Glutamatergic neuron (in vitro differentiated cells): ENCODE data around the gene PROX2. TPM values are rescaled to one million over a fixed set of nuclear protein-coding genes. Genes with fewer than 3 reads are reported as not detected.

ENCODE experiments used
- DNase-seq: peaks from one replicate; pipeline ENCODE4 v3.0.0; 2022
- H3K27ac Mint-ChIP-seq: one replicate; pipeline ENCODE4 v1.8.0; 2020; ENCODE audit warnings: mild to moderate bottlenecking, mixed read lengths, inconsistent platforms; ENCODE audit not compliant: unreplicated experiment
- H3K27me3 Mint-ChIP-seq: one replicate; pipeline ENCODE4 v1.8.0; 2020; ENCODE audit warnings: mild to moderate bottlenecking, moderate library complexity, mixed read lengths, inconsistent platforms; ENCODE audit not compliant: unreplicated experiment
- H3K36me3 Mint-ChIP-seq: one replicate; pipeline ENCODE4 v1.8.0; 2020; ENCODE audit warnings: mild to moderate bottlenecking, mixed read lengths, inconsistent platforms; ENCODE audit not compliant: unreplicated experiment
- H3K4me1 Mint-ChIP-seq: one replicate; pipeline ENCODE4 v1.8.0; 2020; ENCODE audit warnings: mild to moderate bottlenecking, low read depth, mixed read lengths, inconsistent platforms; ENCODE audit not compliant: unreplicated experiment
- H3K4me3 Mint-ChIP-seq: one replicate; pipeline ENCODE4 v1.8.0; 2020; ENCODE audit warnings: mild to moderate bottlenecking, mixed read lengths, inconsistent platforms; ENCODE audit not compliant: unreplicated experiment
- H3K9me3 Mint-ChIP-seq: one replicate; pipeline ENCODE4 v1.8.0; 2020; ENCODE audit warnings: mild to moderate bottlenecking, moderate library complexity, mixed read lengths, inconsistent platforms; ENCODE audit not compliant: unreplicated experiment
- total RNA-seq: library from RNA; stranded (reverse); fragmentation: NEBNext Ultra II Directional; extraction: Animal tissue kit (Norgen Biotek cat#: 25700); gene quantifications from one replicate; pipeline ENCODE4 v1.2.1, GENCODE V29; 2021; ENCODE audit not compliant: unreplicated experiment
- TF ChIP-seq, protein P1 (sequence below): fragments of 200-600 bp; sonication (generic); IDR thresholded peaks from one replicate; pipeline ENCODE4 v1.5.0; 2021; ENCODE audit not compliant: partially characterized antibody, unreplicated experiment

The PROX2 gene
- total RNA-seq, 1 donor from 2014 or later, result not detected

DNA sequence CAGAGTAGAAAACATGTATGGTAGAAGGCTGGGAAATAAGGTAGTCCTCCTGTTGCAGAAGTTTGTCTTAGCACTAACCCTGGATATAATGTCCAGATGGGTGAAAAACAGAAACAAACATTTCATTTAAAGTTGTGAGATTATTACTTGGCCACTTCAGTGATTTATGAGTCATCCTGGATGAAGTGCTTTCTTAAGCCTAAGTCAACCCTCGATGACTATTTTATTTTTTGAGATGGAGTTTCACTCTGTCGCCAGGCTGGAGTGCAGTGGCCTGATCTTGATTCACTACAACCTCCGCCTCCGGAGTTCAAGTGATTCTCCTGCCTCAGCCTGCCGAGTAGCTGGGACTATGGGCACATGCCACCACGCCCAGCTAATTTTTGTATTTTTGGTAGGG is 15.9 kb upstream of the PROX2 start:
- H3K4me1 Mint-ChIP-seq, result no peaks in the 10 kb centered on the region
- DNase-seq, result no peak
- no peaks in the 10 kb centered on the region for H3K9me3 Mint-ChIP-seq
- no peaks in the 10 kb centered on the region for H3K36me3 Mint-ChIP-seq
- peaks cover 1% of the 10 kb centered on the region for H3K27me3 Mint-ChIP-seq
- H3K27ac Mint-ChIP-seq, result no peak overlapping the region
- TF ChIP-seq, protein P1, sequence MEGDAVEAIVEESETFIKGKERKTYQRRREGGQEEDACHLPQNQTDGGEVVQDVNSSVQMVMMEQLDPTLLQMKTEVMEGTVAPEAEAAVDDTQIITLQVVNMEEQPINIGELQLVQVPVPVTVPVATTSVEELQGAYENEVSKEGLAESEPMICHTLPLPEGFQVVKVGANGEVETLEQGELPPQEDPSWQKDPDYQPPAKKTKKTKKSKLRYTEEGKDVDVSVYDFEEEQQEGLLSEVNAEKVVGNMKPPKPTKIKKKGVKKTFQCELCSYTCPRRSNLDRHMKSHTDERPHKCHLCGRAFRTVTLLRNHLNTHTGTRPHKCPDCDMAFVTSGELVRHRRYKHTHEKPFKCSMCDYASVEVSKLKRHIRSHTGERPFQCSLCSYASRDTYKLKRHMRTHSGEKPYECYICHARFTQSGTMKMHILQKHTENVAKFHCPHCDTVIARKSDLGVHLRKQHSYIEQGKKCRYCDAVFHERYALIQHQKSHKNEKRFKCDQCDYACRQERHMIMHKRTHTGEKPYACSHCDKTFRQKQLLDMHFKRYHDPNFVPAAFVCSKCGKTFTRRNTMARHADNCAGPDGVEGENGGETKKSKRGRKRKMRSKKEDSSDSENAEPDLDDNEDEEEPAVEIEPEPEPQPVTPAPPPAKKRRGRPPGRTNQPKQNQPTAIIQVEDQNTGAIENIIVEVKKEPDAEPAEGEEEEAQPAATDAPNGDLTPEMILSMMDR, result no peak
- H3K4me3 Mint-ChIP-seq, result no peak overlapping the region

DNA sequence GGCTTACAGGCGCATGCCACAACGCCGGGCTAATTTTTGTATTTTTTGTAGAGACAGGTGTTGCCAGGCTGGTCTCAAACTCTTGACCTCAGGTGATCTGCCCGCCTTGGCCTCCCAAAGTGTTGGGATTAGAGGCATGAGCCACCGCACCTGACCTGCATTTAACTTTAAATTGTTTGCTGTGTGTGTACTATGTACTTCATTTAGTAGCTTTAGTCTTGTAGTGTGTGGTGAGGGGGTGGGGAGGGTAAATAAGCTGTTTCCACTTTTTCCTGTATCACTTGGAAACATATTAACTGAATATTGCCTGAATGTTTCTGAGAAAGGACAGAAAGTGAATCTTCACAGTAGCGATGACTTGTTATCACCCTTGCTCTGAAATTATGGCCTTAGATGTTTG is 14.3 kb upstream of the PROX2 start:
- no peak overlapping the region for H3K4me3 Mint-ChIP-seq
- peaks cover 1% of the 10 kb centered on the region for H3K27me3 Mint-ChIP-seq
- H3K36me3 Mint-ChIP-seq, result no peaks in the 10 kb centered on the region
- no peaks in the 10 kb centered on the region for H3K9me3 Mint-ChIP-seq
- DNase-seq, result no peak
- peaks cover 6% of the 10 kb centered on the region for H3K4me1 Mint-ChIP-seq
- no peak overlapping the region for H3K27ac Mint-ChIP-seq
- TF ChIP-seq, protein P1, result no peak

DNA sequence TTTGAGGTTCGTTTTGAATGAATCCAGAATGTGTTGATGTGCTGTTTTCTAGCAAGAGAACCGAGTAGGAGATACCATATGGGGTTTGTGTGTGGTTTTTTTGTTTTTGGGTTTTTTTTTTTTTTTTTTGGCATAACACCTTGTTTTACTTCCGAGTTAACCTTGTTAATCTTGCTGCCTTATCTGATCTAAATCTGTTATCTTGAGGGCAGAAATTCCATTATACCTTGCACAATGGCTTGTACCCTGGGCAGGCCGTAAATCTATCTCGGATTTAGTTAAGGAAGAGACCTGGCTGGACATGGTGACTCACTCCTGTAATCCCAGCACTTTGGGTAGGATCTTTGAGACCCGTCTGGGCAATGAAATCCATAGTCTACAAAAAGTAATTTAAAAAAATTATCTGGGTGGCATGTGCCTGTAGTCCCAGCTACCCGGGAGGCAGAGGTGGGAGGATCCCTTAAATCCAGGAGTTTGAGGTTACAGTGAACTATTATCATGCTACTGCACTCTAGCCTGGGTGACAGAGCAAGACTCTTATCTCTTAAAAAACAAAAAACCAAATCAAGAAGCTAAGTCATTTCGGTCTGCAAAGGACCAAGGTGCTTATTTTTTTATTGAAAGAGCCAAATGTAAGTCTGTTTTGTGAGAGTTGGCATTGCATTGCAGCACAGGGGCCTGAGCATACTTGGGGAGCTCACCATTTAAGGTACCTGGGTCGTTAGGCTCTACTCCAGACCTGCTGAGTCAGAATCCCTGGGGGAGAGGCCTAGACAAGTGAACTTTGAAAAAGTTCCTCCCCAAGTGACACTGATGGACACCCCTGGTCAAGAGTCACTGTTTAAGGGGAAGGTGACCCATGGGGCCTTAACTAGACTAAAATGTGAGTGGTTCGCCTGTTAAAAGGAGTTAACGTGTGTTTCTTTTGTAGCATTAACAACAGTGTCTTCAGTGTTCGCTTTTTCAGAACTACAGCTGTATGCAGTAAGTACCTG is 12.5 kb upstream of the PROX2 start:
- Mint-ChIP-seq H3K9me3 (no peaks in the 10 kb centered on the region), H3K4me1 (peaks cover 15% of the 10 kb centered on the region), H3K4me3 (no peak overlapping the region), H3K36me3 (no peaks in the 10 kb centered on the region), H3K27ac (no peak overlapping the region), H3K27me3 (peaks cover 1% of the 10 kb centered on the region)
- DNase-seq, result no peak
- TF ChIP-seq, protein P1, result no peak

DNA sequence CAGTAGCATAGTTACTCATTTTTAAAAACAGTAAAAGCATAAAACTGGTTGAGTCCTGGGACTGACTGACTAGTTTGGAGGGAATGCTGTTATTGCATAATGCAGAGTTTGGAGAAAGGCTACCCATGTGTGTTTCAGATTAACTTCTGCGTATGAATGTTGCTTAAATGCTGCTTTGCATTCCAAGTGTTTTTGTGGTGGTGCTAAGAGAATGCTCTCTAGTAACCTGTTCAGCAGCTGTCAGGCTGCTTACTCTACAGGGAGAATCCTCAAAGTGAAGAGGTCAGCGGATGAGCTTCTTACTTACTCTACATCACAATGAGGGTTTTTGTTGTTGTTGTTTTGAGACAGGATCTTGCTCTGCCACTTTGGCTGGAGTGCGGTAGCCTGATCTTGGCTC is 10.1 kb upstream of the PROX2 start:
- TF ChIP-seq, protein P1, result no peak
- Mint-ChIP-seq H3K4me1 (peaks cover 25% of the 10 kb centered on the region), H3K27ac (no peak overlapping the region), H3K27me3 (peaks cover 3% of the 10 kb centered on the region), H3K4me3 (no peak overlapping the region), H3K36me3 (no peaks in the 10 kb centered on the region), H3K9me3 (peaks cover 3% of the 10 kb centered on the region)
- no peak for DNase-seq
